ENCODE measurements around the gene BICDL1. TPM values are rescaled to one million over a fixed set of nuclear protein-coding genes. Genes with fewer than 3 reads are reported as not detected.

The BICDL1 gene
- total RNA-seq, 1 experiment from 2014 or later: 20.7 TPM

GRCh38 chr12:120103371-120103770, 114.3 kb downstream of the BICDL1 start:
- no peak for TF ChIP-seq CTCF (IDR thresholded peaks at IDR 0.05; ENCODE audit: unreplicated experiment)
- Mint-ChIP-seq H3K27ac (ENCODE audit: low read depth, unreplicated experiment) (no peak overlapping the region), H3K36me3 (ENCODE audit: insufficient read depth, unreplicated experiment) (peaks cover 59% of the 10 kb centered on the region), H3K9me3 (ENCODE audit: unreplicated experiment) (no peaks in the 10 kb centered on the region), H3K27me3 (ENCODE audit: insufficient read depth, unreplicated experiment) (no peaks in the 10 kb centered on the region), H3K4me3 (ENCODE audit: unreplicated experiment) (no peak overlapping the region), H3K4me1 (ENCODE audit: insufficient read depth, unreplicated experiment) (peaks cover 13% of the 10 kb centered on the region)
- BruUV-seq (replicated peaks): no TSS peak
- intact Hi-C loops (cut with micrococcal nuclease): no loop called here
- no peak for DNase-seq (ENCODE audit: unreplicated experiment)
- ChIA-PET POLR2A (interaction anchor here (1.4 kb wide), 1 partner anchor 12 kb away, joined by 4 read pairs; no protein-coding TSS in a partner anchor), CTCF (interaction anchor here (0.5 kb wide), 1 partner anchor 13 kb away, joined by 3 read pairs; the partner anchor contains the start of gene RAB35)

GRCh38 chr12:120106151-120106550, 117.1 kb downstream of the BICDL1 start:
- H3K27ac Mint-ChIP-seq (ENCODE audit: low read depth, unreplicated experiment): no peak overlapping the region
- peaks cover 21% of the 10 kb centered on the region for H3K4me1 Mint-ChIP-seq (ENCODE audit: insufficient read depth, unreplicated experiment)
- intact Hi-C loops (cut with micrococcal nuclease): no loop called here
- ChIA-PET CTCF (interaction anchor here (0.5 to 0.7 kb wide), 3 partner anchors 12 to 1576 kb away, joined by 3 read pairs; no protein-coding TSS in a partner anchor), POLR2A (no interaction called here)
- H3K4me3 Mint-ChIP-seq (ENCODE audit: unreplicated experiment): no peak overlapping the region
- DNase-seq (ENCODE audit: unreplicated experiment): no peak
- H3K9me3 Mint-ChIP-seq (ENCODE audit: unreplicated experiment): no peaks in the 10 kb centered on the region
- no peak for TF ChIP-seq CTCF (IDR thresholded peaks at IDR 0.05; ENCODE audit: unreplicated experiment)
- BruUV-seq (replicated peaks): TSS peak; percentile 29
- H3K27me3 Mint-ChIP-seq (ENCODE audit: insufficient read depth, unreplicated experiment): no peaks in the 10 kb centered on the region
- H3K36me3 Mint-ChIP-seq (ENCODE audit: insufficient read depth, unreplicated experiment): peaks cover 48% of the 10 kb centered on the region

- H3K27me3 Mint-ChIP-seq (ENCODE audit: insufficient read depth, unreplicated experiment): no peaks in the 10 kb centered on the region
- no peak overlapping the region for H3K4me3 Mint-ChIP-seq (ENCODE audit: unreplicated experiment)
- peaks cover 44% of the 10 kb centered on the region for H3K36me3 Mint-ChIP-seq (ENCODE audit: insufficient read depth, unreplicated experiment)
- DNase-seq (ENCODE audit: unreplicated experiment): no peak
- H3K4me1 Mint-ChIP-seq (ENCODE audit: insufficient read depth, unreplicated experiment): peaks cover 24% of the 10 kb centered on the region
- no peak overlapping the region for H3K27ac Mint-ChIP-seq (ENCODE audit: low read depth, unreplicated experiment)
- no TSS peak for BruUV-seq (replicated peaks)
- no peaks in the 10 kb centered on the region for H3K9me3 Mint-ChIP-seq (ENCODE audit: unreplicated experiment)
- ChIA-PET POLR2A (interaction anchor here (0.6 kb wide), 1 partner anchor 81 kb away, joined by 3 read pairs; no protein-coding TSS in a partner anchor), CTCF (no interaction called here)
- no peak for TF ChIP-seq CTCF (IDR thresholded peaks at IDR 0.05; ENCODE audit: unreplicated experiment)
- intact Hi-C loops (cut with micrococcal nuclease): loop anchor here (10.0 kb wide), 1 partner anchor 155 kb away; the partner anchor contains the start of gene PXN
Observed at GRCh38 chr12:120109570-120110267, 120.7 kb downstream of the BICDL1 start.

GRCh38 chr12:120110550-120111501, 121.8 kb downstream of the BICDL1 start:
- H3K36me3 Mint-ChIP-seq (ENCODE audit: insufficient read depth, unreplicated experiment): peaks cover 37% of the 10 kb centered on the region
- POLR2A ChIA-PET: interaction anchor here (0.6 kb wide), 1 partner anchor 82 kb away, joined by 3 read pairs; no protein-coding TSS in a partner anchor
- H3K4me3 Mint-ChIP-seq (ENCODE audit: unreplicated experiment): no peak overlapping the region
- H3K27ac Mint-ChIP-seq (ENCODE audit: low read depth, unreplicated experiment): no peak overlapping the region
- no peaks in the 10 kb centered on the region for H3K9me3 Mint-ChIP-seq (ENCODE audit: unreplicated experiment)
- CTCF ChIA-PET: interaction anchor here (0.7 to 0.8 kb wide), 2 partner anchors 25 to 205 kb away, joined by 3 to 4 read pairs; no protein-coding TSS in a partner anchor
- no peaks in the 10 kb centered on the region for H3K27me3 Mint-ChIP-seq (ENCODE audit: insufficient read depth, unreplicated experiment)
- intact Hi-C loops (cut with micrococcal nuclease): loop anchor here (10.0 kb wide), 1 partner anchor 154 kb away; the partner anchor contains the start of gene PXN
- peaks cover 27% of the 10 kb centered on the region for H3K4me1 Mint-ChIP-seq (ENCODE audit: insufficient read depth, unreplicated experiment)
- no peak for TF ChIP-seq CTCF (IDR thresholded peaks at IDR 0.05; ENCODE audit: unreplicated experiment)
- no peak for DNase-seq (ENCODE audit: unreplicated experiment)
- BruUV-seq (replicated peaks): no TSS peak

Measured in MCF 10A (cell line).